HEK293T (cell line): ENCODE data around the gene VWCE.
"Not testable (repeated sequence)": the region's sequence is repeated elsewhere in the genome, so short reads cannot be mapped to it uniquely, and the experiment has no call there.

Source experiments
- ARNT ChIP-seq: fragments of 450-650 bp; IDR thresholded peaks from 2 replicates; pipeline ENCODE4 v1.6.1; 2017; ENCODE audit warnings: mild to moderate bottlenecking
- BHLHE40 ChIP-seq: fragments of 450-650 bp; IDR thresholded peaks from 2 replicates; pipeline ENCODE4 v1.6.1; 2016; ENCODE audit warnings: mild to moderate bottlenecking, moderate library complexity, borderline replicate concordance
- CTBP1 ChIP-seq: fragments of 450-650 bp; IDR thresholded peaks from 2 replicates; pipeline ENCODE4 v1.6.1; 2016; ENCODE audit warnings: borderline replicate concordance
- ELF4 ChIP-seq: fragments of 450-650 bp; IDR thresholded peaks from 2 replicates; pipeline ENCODE4 v1.6.1; 2017; ENCODE audit warnings: antibody characterized with exemption
- FOXK2 ChIP-seq: fragments of 450-650 bp; IDR thresholded peaks from 2 replicates; pipeline ENCODE4 v1.6.1; 2016; ENCODE audit warnings: mild to moderate bottlenecking
- FOXM1 ChIP-seq: fragments of 450-650 bp; IDR thresholded peaks from 2 replicates; pipeline ENCODE4 v1.6.1; 2017; ENCODE audit warnings: mild to moderate bottlenecking, borderline replicate concordance
- HDGF ChIP-seq: fragments of 450-650 bp; IDR thresholded peaks from 2 replicates; pipeline ENCODE4 v1.6.1; 2017; ENCODE audit warnings: antibody characterized with exemption, borderline replicate concordance
- LEF1 ChIP-seq: fragments of 450-650 bp; IDR thresholded peaks from 2 replicates; pipeline ENCODE4 v1.6.1; 2017; ENCODE audit warnings: mild to moderate bottlenecking, borderline replicate concordance
- NFRKB ChIP-seq: fragments of 450-650 bp; IDR thresholded peaks from 2 replicates; pipeline ENCODE4 v1.6.1; 2016; ENCODE audit warnings: mild to moderate bottlenecking, moderate library complexity
- PKNOX1 ChIP-seq: fragments of 450-650 bp; IDR thresholded peaks from 2 replicates; pipeline ENCODE4 v1.6.1; 2016
- TARDBP ChIP-seq: fragments of 450-650 bp; IDR thresholded peaks from 2 replicates; pipeline ENCODE4 v1.6.1; 2016
- ZNF384 ChIP-seq: fragments of 450-650 bp; IDR thresholded peaks from 2 replicates; pipeline ENCODE4 v1.6.1; 2016

- not testable (repeated sequence) for TF ChIP-seq FOXM1, BHLHE40, FOXK2, ELF4, TARDBP, LEF1, PKNOX1, NFRKB, CTBP1, ZNF384, ARNT, HDGF
Observed at GRCh38 chr11:61212202-61212601, 82.9 kb downstream of the VWCE start.
